Stomach (tissue), 9 donors: Measurements from ENCODE around the gene CHCHD6. TPM values are rescaled to one million over a fixed set of nuclear protein-coding genes. Genes with fewer than 3 reads are reported as not detected.

Experiments
- DNase-seq, 2 donors: peaks; one replicate each; pipeline versions ENCODE4 v3.0.0 to v3.0.0-alpha.2; 2013 to 2019
- H3K27ac ChIP-seq, 5 donors: fragments of 200-600 bp in 4 of 5; sonication (generic) in 4 of 5; one replicate each; pipeline ENCODE4 v1.5.1; 2013 to 2019; ENCODE audit warnings: mild to moderate bottlenecking in 1 of 5, moderate library complexity in 1 of 5
- H3K27me3 ChIP-seq, 3 donors: fragments of 200-600 bp; sonication (generic); one replicate each; pipeline ENCODE4 v1.5.1; 2017 to 2019; ENCODE audit warnings: mixed run types in 1 of 3
- H3K36me3 ChIP-seq, 4 donors: fragments of 200-600 bp; sonication (generic); 1 replicate in 3 of 4; 2 replicates in 1 of 4; pipeline ENCODE4 v1.5.1; 2016 to 2019
- H3K4me1 ChIP-seq, 4 donors: fragments of 200-600 bp; sonication (generic); one replicate each; pipeline ENCODE4 v1.5.1; 2016 to 2019
- H3K4me3 ChIP-seq, 4 donors: fragments of 200-600 bp; sonication (generic) in 3 of 4; one replicate each; pipeline ENCODE4 v1.5.1; 2016 to 2019; ENCODE audit warnings: mild to moderate bottlenecking in 1 of 4
- H3K9me3 ChIP-seq, 4 donors: fragments of 200-600 bp; sonication (generic); one replicate each; pipeline ENCODE4 v1.5.1; 2016 to 2019
- CTCF ChIP-seq, 7 experiments: fragments of 450-650 bp in 4 of 7; fragments of 200-600 bp in 3 of 7; sonication (generic) in 3 of 7; IDR thresholded peaks; one replicate each; pipeline ENCODE4 v1.5.1; 2016 to 2019; ENCODE audit warnings: antibody characterized with exemption in 7 of 7, control low read depth in 2 of 7, mild to moderate bottlenecking in 1 of 7
- EP300 ChIP-seq: sonication (generic); formaldehyde crosslinking; IDR thresholded peaks from one replicate; pipeline ENCODE4 v1.6.1; 2017; ENCODE audit warnings: antibody characterized with exemption
- POLR2A ChIP-seq, 4 donors: fragments of 450-650 bp; IDR thresholded peaks; one replicate each; pipeline ENCODE4 v1.6.1; 2016; ENCODE audit warnings: antibody characterized with exemption in 4 of 4, control low read depth in 2 of 4, mild to moderate bottlenecking in 1 of 4, moderate library complexity in 1 of 4
- POLR2AphosphoS5 ChIP-seq, 3 donors: sonication (generic); formaldehyde crosslinking; IDR thresholded peaks; one replicate each; pipeline ENCODE4 v1.6.1; 2016; ENCODE audit warnings: antibody characterized with exemption in 3 of 3
- WGBS, 5 donors: extraction: QIAGEN DNeasy Blood & Tissue Kit in 3 of 5; methylation state at CpG; one replicate each; pipeline versions ENCODE4 v1.1.5 to v1.1.7; 2013 to 2018; 5-methylcytosine and 5-hydroxymethylcytosine counted together
- intact Hi-C: fragments of 100-400 bp; cut with DNase I; formaldehyde crosslinking; loops from one replicate; pipeline ENCODE4 v1.15.1; 2023; ENCODE audit warnings: low total_unique reads
- polyA plus RNA-seq, 3 donors: library from polyadenylated mRNA; stranded (reverse); fragments of 200-250 nt; gene quantifications; one replicate each; pipeline ENCODE4 v1.2.3, GENCODE V29; 2013
- total RNA-seq, 5 donors: library from RNA; depleted of rRNA; stranded (reverse); fragments of >200 nt; gene quantifications; one replicate each; pipeline versions ENCODE4 v1.1.0 to v1.2.3, GENCODE V29; 2014 to 2016
- donor health status: healthy with polysubstance abuse.
- donor health status: Bipolar disorder and iron deficiency.
- donor health status: healthy.

CHCHD6 gene
- total and polyA plus RNA-seq, 8 donors, result 4.0 to 40.8 (median 11.9) TPM; not detected in 1

- Histone ChIP-seq H3K27me3 (no peaks in the 10 kb centered on the region), H3K36me3 (no peaks in the 10 kb centered on the region), H3K27ac (no peak overlapping the region), H3K4me1 (peaks cover 0 to 9% (median 0%) of the 10 kb centered on the region in 4 donors), H3K4me3 (no peak overlapping the region), H3K9me3 (no peaks in the 10 kb centered on the region)
- DNase-seq, result no peak
- 80 to 94% (median 87%) methylated on average over 3 of the region's 3 CpGs for WGBS, 5 donors
- intact Hi-C loops, result no loop called here
- TF ChIP-seq CTCF (IDR thresholded peaks at IDR 0.05) (no peak), POLR2AphosphoS5 (IDR thresholded peaks at IDR 0.05) (no peak)
Observed at GRCh38 chr3:126880901-126881300, 176.9 kb downstream of the CHCHD6 start.

- H3K9me3 ChIP-seq, result no peaks in the 10 kb centered on the region
- no peak overlapping the region for H3K27ac ChIP-seq
- WGBS, 5 donors, result 87 to 93% (median 92%) methylated on average over 6 of the region's 6 CpGs
- TF ChIP-seq CTCF (IDR thresholded peaks at IDR 0.05), result no peak
- TF ChIP-seq POLR2A (IDR thresholded peaks at IDR 0.05), result no peak
- no peak for TF ChIP-seq POLR2AphosphoS5 (IDR thresholded peaks at IDR 0.05)
- no peak for TF ChIP-seq EP300
- no peaks in the 10 kb centered on the region for H3K27me3 ChIP-seq
- H3K4me1 ChIP-seq, result peaks cover 0 to 12% (median 0%) of the 10 kb centered on the region in 4 donors
- intact Hi-C loops, result no loop called here
- no peaks in the 10 kb centered on the region for H3K36me3 ChIP-seq
- no peak overlapping the region for H3K4me3 ChIP-seq
- no peak for DNase-seq
Observed at GRCh38 chr3:126881861-126882260, 177.8 kb downstream of the CHCHD6 start.

- WGBS, 5 donors, result 85 to 93% (median 92%) methylated on average over 7 of the region's 7 CpGs
- intact Hi-C loops, result no loop called here
- H3K9me3 ChIP-seq, result no peaks in the 10 kb centered on the region
Observed at GRCh38 chr3:126883241-126883640, 179.2 kb downstream of the CHCHD6 start.

GRCh38 chr3:126885425-126885824 is 181.4 kb downstream of the CHCHD6 start:
- no peaks in the 10 kb centered on the region for H3K9me3 ChIP-seq
- no peak for DNase-seq
- H3K4me3 ChIP-seq, result no peak overlapping the region
- H3K36me3 ChIP-seq, result no peaks in the 10 kb centered on the region
- H3K27ac ChIP-seq, result no peak overlapping the region
- WGBS, 5 donors, result 30 to 56% (median 52%) methylated on average over 1 of the region's 1 CpG
- no peak for TF ChIP-seq EP300
- TF ChIP-seq CTCF (IDR thresholded peaks at IDR 0.05), result no peak
- no peak for TF ChIP-seq POLR2A (IDR thresholded peaks at IDR 0.05)
- no peak for TF ChIP-seq POLR2AphosphoS5 (IDR thresholded peaks at IDR 0.05)
- intact Hi-C loops, result no loop called here
- peaks cover 0 to 19% (median 0%) of the 10 kb centered on the region in 4 donors for H3K4me1 ChIP-seq
- H3K27me3 ChIP-seq, result no peaks in the 10 kb centered on the region

More at GRCh38 chr3:126883241-126883640, 179.2 kb downstream of the CHCHD6 start:
- no peaks in the 10 kb centered on the region for H3K36me3 ChIP-seq
- DNase-seq, result no peak
- H3K27me3 ChIP-seq, result no peaks in the 10 kb centered on the region
- TF ChIP-seq POLR2AphosphoS5 (IDR thresholded peaks at IDR 0.05) (no peak), EP300 (no peak), CTCF (IDR thresholded peaks at IDR 0.05) (no peak), POLR2A (IDR thresholded peaks at IDR 0.05) (no peak)
- peaks cover 0 to 19% (median 0%) of the 10 kb centered on the region in 4 donors for H3K4me1 ChIP-seq
- H3K4me3 ChIP-seq, result no peak overlapping the region
- H3K27ac ChIP-seq, result no peak overlapping the region
